Ovary (tissue), 9 donors: ENCODE measurements around the gene CTNND2. TPM values are rescaled to one million over a fixed set of nuclear protein-coding genes. Genes with fewer than 3 reads are reported as not detected.

ENCODE experiments used
- DNase-seq, 5 donors: peaks; one replicate each; pipeline ENCODE4 v3.0.0-alpha.2; 2019 to 2020
- H3K27ac ChIP-seq, 2 donors: fragments of 200-600 bp; one replicate each; pipeline versions ENCODE4 v1.5.1 to v1.8.0; 2019 to 2022
- H3K27me3 ChIP-seq: fragments of 200-600 bp; one replicate; pipeline ENCODE4 v1.8.0; 2022
- H3K36me3 ChIP-seq: fragments of 200-600 bp; sonication (generic); one replicate; pipeline ENCODE4 v1.5.1; 2019
- H3K4me1 ChIP-seq: one replicate; pipeline ENCODE4 v1.8.1; 2013; ENCODE audit warnings: mild to moderate bottlenecking, moderate library complexity; ENCODE audit not compliant: insufficient read depth
- H3K4me3 ChIP-seq: fragments of 200-600 bp; sonication (generic); one replicate; pipeline ENCODE4 v1.5.1; 2017
- H3K9me3 ChIP-seq, 2 donors: fragments of 200-600 bp in 1 of 2; sonication (generic) in 1 of 2; one replicate each; pipeline versions ENCODE4 v1.5.1 to v1.8.1; 2013 to 2019; ENCODE audit warnings: mild to moderate bottlenecking in 1 of 2, moderate library complexity in 1 of 2
- EP300 ChIP-seq: sonication (generic); formaldehyde crosslinking; IDR thresholded peaks from one replicate; pipeline ENCODE4 v1.6.1; 2017; ENCODE audit warnings: antibody characterized with exemption
- POLR2A ChIP-seq: fragments of 450-650 bp; IDR thresholded peaks from one replicate; pipeline ENCODE4 v1.6.1; 2017; ENCODE audit warnings: antibody characterized with exemption, mild to moderate bottlenecking, moderate library complexity
- WGBS, 3 donors: extraction: QIAGEN DNeasy Blood & Tissue Kit in 1 of 3; methylation state at CpG; one replicate each; pipeline versions ENCODE4 v1.1.5 to v1.1.7; 2013 to 2017; 5-methylcytosine and 5-hydroxymethylcytosine counted together
- intact Hi-C, 4 donors: fragments of 100-400 bp; cut with DNase I; formaldehyde crosslinking; loops; one replicate each; pipeline versions ENCODE4 v1.11.0 to v1.15.1; 2022 to 2023
- polyA plus RNA-seq, 2 donors: library from polyadenylated mRNA; stranded (reverse); fragments of 200-250 nt in 1 of 2; fragments of 350-450 nt in 1 of 2; fragmentation: Illumina TruSeq in 1 of 2; extraction: RNeasy Lipid Tissue Mini Kit (QIAGEN cat#74804) in 1 of 2; gene quantifications; one replicate each; pipeline ENCODE4 v1.2.3, GENCODE V29; 2013 to 2014
- total RNA-seq, 7 donors: library from RNA; depleted of rRNA in 2 of 7; stranded (reverse); fragments of >200 nt in 2 of 7; fragmentation: NEBNext Ultra II Directional in 3 of 7; extraction: Animal tissue kit (Norgen Biotek cat#: 25700) in 3 of 7; gene quantifications; one replicate each; pipeline versions ENCODE4 v1.1.0 to v1.2.4, GENCODE V29; 2016 to 2023
- TF ChIP-seq, protein P1 (sequence below), 3 donors: fragments of 450-650 bp in 2 of 3; fragments of 200-600 bp in 1 of 3; IDR thresholded peaks; one replicate each; pipeline versions ENCODE4 v1.5.1 to v1.8.0; 2016 to 2022; ENCODE audit warnings: antibody characterized with exemption in 3 of 3, mild to moderate bottlenecking in 1 of 3
- donor health status: DM: no; HTN: no; CAD: no; lungs with moderate emphysema.
- donor health status: DM: no; HTN: no; CAD: no.
- donor health status: Bipolar disorder and iron deficiency.
- donor health status: DM: yes; HTN: yes; CAD: no.
- donor health status: DM: no; HTN: no; CAD: no.
- donor health status: DM: yes; HTN: yes; CAD: no.

The CTNND2 gene
- total and polyA plus RNA-seq, 9 donors = 0.52 to 13.2 (median 2.3) TPM

DNA sequence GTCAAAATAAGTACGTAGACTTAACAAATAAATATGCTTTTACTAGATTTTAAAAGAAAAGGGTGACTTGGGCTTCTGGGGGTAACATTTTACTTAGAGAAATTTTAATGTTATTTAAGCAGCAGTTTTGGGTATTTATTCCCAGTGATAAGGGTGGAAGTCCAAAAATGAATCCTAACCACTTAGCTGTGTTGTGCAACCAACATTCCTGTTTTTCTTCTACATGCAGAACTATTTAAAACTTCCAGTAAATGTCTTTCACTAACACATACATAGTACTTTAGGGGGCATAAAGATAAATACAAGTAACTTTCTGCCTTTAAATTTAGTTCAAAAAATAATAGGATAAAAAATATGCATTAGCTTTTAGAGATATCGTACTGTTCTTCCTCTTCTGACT is 436.7 kb downstream of the CTNND2 start:
- WGBS, 3 donors = 25 to 53% (median 33%) methylated on average over 2 of the region's 2 CpGs
- Histone ChIP-seq H3K27me3 (no peaks in the 10 kb centered on the region), H3K27ac (no peak overlapping the region), H3K4me3 (no peak overlapping the region), H3K36me3 (no peaks in the 10 kb centered on the region), H3K9me3 (no peaks in the 10 kb centered on the region), H3K4me1 (no peaks in the 10 kb centered on the region)
- no peak for DNase-seq
- intact Hi-C loops = no loop called here
- TF ChIP-seq POLR2A = no peak
- TF ChIP-seq, protein P1, sequence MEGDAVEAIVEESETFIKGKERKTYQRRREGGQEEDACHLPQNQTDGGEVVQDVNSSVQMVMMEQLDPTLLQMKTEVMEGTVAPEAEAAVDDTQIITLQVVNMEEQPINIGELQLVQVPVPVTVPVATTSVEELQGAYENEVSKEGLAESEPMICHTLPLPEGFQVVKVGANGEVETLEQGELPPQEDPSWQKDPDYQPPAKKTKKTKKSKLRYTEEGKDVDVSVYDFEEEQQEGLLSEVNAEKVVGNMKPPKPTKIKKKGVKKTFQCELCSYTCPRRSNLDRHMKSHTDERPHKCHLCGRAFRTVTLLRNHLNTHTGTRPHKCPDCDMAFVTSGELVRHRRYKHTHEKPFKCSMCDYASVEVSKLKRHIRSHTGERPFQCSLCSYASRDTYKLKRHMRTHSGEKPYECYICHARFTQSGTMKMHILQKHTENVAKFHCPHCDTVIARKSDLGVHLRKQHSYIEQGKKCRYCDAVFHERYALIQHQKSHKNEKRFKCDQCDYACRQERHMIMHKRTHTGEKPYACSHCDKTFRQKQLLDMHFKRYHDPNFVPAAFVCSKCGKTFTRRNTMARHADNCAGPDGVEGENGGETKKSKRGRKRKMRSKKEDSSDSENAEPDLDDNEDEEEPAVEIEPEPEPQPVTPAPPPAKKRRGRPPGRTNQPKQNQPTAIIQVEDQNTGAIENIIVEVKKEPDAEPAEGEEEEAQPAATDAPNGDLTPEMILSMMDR (IDR thresholded peaks at IDR 0.05) = no peak

DNA sequence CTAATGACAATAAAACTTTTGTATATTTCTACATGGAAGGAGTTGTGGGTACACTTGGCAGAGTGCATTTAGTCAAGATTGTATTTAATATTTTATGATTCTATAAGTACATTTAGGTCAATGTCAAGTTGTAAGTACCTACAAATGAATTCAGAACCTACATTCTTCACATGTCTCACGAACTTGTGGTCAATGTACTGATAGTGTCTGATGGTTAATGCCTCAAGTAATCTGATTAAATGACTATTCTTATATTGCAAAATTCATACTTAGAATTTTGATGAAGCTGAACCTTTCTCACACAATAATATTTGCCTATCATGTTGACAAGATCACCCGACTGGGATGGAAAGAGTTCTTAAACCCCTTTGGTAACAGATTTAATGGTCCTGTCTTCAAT is 444.5 kb downstream of the CTNND2 start:
- H3K4me1 ChIP-seq = no peaks in the 10 kb centered on the region
- H3K4me3 ChIP-seq = no peak overlapping the region
- DNase-seq = no peak
- H3K36me3 ChIP-seq = no peaks in the 10 kb centered on the region
- no peak overlapping the region for H3K27ac ChIP-seq
- no peaks in the 10 kb centered on the region for H3K27me3 ChIP-seq
- H3K9me3 ChIP-seq = no peaks in the 10 kb centered on the region
- intact Hi-C loops = no loop called here
- TF ChIP-seq EP300 (no peak), POLR2A (no peak)
- TF ChIP-seq, protein P1 (IDR thresholded peaks at IDR 0.05) = no peak
- WGBS, 3 donors = 62 to 74% (median 64%) methylated on average over 2 of the region's 2 CpGs

DNA sequence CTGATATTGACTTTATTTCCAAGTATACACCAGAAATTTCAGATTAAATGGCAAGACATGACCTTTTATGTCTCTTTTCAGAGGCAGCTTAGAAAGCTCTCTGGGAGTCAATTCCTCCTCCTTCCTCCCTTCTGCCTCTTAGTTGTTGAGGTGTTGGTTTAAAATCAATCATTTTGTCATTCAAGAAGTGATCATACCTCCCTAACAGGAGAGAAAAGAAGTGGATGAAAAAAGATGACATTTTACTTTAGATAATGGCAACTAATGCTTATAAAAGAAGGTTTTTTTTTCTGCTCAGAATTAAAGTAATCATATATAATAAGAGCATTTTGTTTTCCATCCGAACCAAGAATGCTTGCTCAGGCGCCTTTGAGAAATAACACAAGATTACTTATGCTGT is 448.7 kb downstream of the CTNND2 start:
- no peaks in the 10 kb centered on the region for H3K27me3 ChIP-seq
- WGBS, 3 donors = 79 to 90% (median 84%) methylated on average over 2 of the region's 2 CpGs
- intact Hi-C loops = no loop called here
- no peaks in the 10 kb centered on the region for H3K36me3 ChIP-seq
- H3K4me1 ChIP-seq = no peaks in the 10 kb centered on the region
- no peak for DNase-seq
- TF ChIP-seq, protein P1 (IDR thresholded peaks at IDR 0.05) = no peak
- TF ChIP-seq EP300 (no peak), POLR2A (no peak)
- no peak overlapping the region for H3K4me3 ChIP-seq
- no peaks in the 10 kb centered on the region for H3K9me3 ChIP-seq
- H3K27ac ChIP-seq = no peak overlapping the region

DNA sequence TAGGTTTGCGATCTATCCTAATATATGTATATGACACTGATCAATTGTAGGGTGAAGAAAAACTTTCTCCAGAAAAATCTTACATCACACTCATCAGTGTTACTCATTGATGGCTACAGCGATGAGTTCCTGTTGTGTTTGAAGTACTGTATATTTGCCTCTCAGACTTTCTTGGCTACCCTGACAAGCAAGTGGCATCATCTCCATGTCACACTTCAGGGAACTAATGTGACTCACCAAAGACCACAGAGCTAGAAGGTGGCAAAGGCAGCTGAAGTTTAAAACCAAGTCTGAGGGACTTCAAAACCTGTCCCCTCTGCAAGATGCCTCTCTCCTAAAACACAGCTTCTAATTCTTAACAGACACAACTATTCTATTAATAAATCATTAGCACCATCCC is 451.4 kb downstream of the CTNND2 start:
- DNase-seq = no peak
- Histone ChIP-seq H3K27ac (no peak overlapping the region), H3K36me3 (no peaks in the 10 kb centered on the region), H3K4me3 (no peak overlapping the region), H3K9me3 (no peaks in the 10 kb centered on the region), H3K27me3 (no peaks in the 10 kb centered on the region), H3K4me1 (no peaks in the 10 kb centered on the region)
- intact Hi-C loops = no loop called here
- TF ChIP-seq EP300 = no peak
- TF ChIP-seq, protein P1 (IDR thresholded peaks at IDR 0.05) = no peak
- TF ChIP-seq POLR2A = no peak
- 90 to 95% (median 94%) methylated on average over 2 of the region's 2 CpGs for WGBS, 3 donors

DNA sequence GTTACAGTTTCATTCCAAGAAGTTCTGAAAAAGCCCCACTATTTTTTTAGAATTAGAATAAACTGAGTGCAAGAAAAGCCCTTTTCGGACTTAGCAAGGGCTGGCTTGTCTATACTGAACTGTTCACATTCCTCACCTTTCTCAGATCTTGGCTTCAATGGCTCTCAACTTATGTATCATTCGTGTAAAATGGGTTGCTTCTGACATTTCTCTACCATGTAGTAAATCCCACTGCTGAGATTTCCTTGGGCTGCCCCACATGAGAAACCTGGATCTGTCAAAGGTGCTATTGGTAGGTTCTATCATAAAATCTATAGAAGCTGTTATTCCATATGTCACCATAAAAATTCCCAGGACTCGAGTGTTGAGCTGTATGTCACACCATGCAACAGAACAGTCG is 454.3 kb downstream of the CTNND2 start:
- intact Hi-C loops = no loop called here
- Histone ChIP-seq H3K27ac (no peak overlapping the region), H3K4me1 (no peaks in the 10 kb centered on the region), H3K27me3 (no peaks in the 10 kb centered on the region), H3K36me3 (no peaks in the 10 kb centered on the region), H3K9me3 (no peaks in the 10 kb centered on the region), H3K4me3 (no peak overlapping the region)
- WGBS, 3 donors = 79 to 83% (median 81%) methylated on average over 4 of the region's 4 CpGs
- no peak for TF ChIP-seq EP300
- TF ChIP-seq POLR2A = no peak
- TF ChIP-seq, protein P1 (IDR thresholded peaks at IDR 0.05) = no peak
- no peak for DNase-seq
